Renal pelvis (tissue), 4 donors: ENCODE data around the gene ZNF697. TPM values are rescaled to one million over a fixed set of nuclear protein-coding genes. Genes with fewer than 3 reads are reported as not detected.
A peak's percentile ranks its signal among the peaks of the same experiment; 100 is the strongest.

ENCODE experiments used
- DNase-seq: peaks from one replicate; pipeline ENCODE4 v3.0.0-alpha.2; 2013
- polyA plus RNA-seq, 3 donors: library from polyadenylated mRNA; unstranded; fragments of 120-200 nt; gene quantifications; one replicate each; pipeline ENCODE4 v1.2.1, GENCODE V29; 2013; ENCODE audit not compliant: insufficient read length in 3 of 3

The ZNF697 gene
- polyA plus RNA-seq, 3 donors, result 18.4 to 20.7 (median 19.4) TPM

DNA sequence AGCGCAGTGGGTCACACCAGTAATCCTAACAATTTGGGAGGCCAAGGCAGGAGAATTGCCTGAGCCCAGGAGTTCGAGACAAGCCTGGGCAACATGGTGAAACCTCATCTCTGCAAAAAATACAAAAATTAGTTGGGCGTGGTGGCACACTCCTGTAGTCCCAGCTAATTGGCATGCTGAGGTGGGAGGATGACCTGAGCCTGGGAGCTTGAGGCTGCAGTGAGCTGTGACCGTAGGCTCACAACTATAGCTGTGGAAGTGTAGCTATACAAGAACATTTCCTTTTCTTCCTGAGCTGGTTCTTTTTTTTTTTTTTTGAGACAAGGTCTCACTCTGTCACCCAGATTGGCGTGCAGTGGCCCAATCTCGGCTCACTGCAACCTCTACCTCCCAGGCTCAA, 19.1 kb upstream of the ZNF697 start:
- no peak for DNase-seq

GRCh38 chr1:119664067-119664466, 16.0 kb upstream of the ZNF697 start:
- DNase-seq, result no peak

GRCh38 chr1:119662034-119662437, 14.0 kb upstream of the ZNF697 start:
- no peak for DNase-seq

GRCh38 chr1:119660253-119661083, 12.4 kb upstream of the ZNF697 start:
- DNase-seq, result no peak

DNA sequence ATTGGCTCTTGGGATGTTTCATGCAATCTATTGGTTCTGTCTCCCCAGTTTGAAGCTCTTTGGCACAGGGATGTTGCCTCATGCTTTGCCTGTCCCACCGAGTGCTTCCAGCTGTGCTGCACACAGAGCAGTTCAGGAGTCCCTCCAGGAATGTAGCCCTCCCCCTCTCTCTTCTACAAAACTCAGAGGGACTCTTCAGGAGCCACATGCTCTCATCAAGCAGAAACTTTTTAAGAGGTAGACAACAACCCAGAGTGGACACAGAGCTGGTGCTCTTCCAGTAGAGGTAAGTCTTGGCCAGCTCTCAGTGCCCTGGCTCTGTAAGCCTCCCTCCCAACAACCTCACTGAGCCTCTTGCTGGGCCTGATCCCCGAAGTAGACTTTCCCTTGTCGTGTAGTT, 11.6 kb upstream of the ZNF697 start:
- peak; percentile 72 for DNase-seq

GRCh38 chr1:119656410-119656955, 8.4 kb upstream of the ZNF697 start:
- DNase-seq, result no peak

DNA sequence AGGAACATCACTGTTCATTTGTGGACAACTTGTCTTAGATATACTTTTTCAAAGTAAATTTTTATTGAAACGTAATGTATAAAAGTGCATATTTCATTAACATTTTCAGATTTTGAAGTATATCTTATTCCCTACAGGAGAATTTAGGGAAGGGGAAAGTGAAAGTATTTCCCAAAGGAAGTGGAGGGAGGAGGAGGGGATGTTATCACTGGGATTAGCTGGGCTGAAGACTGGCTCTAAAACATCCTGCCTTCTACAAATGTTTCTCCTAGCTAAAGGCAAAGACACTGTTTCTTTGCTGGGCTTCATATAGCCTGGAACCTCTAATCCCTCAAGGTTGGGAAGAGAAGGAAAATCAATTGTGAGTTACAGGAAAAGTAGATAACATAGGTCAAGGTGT, 7.1 kb upstream of the ZNF697 start:
- no peak for DNase-seq

DNA sequence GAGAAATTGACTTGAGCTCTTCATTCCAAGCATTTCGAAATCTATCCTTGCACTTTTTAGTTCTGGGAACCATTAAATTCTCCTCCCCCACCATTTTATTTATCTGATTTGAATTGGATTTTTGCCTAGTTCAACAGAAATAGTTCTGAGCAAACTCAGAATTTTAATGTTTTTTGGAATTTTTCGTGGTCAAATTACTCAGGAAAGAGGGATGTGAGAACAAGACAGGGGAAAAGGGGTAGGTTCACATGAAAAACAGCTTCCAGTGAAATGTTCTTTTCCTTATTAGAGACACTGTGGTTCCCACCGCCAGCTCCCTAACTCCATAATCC, 5.7 kb upstream of the ZNF697 start:
- DNase-seq, result no peak

GRCh38 chr1:119653135-119653838, 5.2 kb upstream of the ZNF697 start:
- DNase-seq, result no peak

DNA sequence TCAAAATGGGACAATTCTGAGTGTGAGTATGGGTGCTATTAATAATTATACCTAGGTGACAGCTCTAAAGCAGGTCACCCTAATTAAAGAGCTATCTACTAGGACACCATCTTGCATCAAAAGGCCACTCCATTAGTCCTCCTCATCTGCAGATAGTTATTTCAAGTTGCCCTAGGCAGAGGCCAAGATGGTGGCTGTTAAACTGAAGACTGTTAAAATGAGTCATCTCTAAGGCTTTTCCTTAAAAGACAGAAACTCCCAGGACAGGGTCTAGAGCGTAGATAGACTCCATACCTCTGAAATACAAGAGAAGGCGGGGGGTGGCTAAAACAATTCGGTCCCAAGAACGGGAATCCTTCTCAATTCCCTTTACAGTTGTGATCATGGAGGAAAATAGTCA, 4.5 kb upstream of the ZNF697 start:
- DNase-seq, result no peak

GRCh38 chr1:119651641-119652040, 3.6 kb upstream of the ZNF697 start:
- DNase-seq, result no peak

DNA sequence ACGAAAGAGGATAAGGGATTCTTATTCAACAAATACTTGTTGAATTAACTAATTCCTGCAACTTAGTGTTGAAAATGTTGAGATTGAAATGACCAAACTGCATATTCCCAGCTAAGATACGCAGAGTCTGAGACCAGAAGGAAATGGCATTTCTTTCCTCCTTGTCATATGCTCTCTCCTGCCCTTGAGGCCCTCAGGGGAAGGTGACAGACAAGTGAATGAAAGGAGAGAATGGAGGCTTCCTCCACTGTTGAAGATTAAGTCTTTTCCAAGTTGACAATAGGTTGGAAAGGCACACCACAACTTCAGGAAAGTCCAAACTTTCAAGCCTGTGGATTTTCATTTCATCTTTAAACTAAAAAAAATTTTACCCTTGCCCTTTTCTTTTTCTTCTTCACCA, 3.1 kb upstream of the ZNF697 start:
- no peak for DNase-seq

GRCh38 chr1:119648620-119649004, 546 bp upstream of the ZNF697 start:
- no peak for DNase-seq

DNA sequence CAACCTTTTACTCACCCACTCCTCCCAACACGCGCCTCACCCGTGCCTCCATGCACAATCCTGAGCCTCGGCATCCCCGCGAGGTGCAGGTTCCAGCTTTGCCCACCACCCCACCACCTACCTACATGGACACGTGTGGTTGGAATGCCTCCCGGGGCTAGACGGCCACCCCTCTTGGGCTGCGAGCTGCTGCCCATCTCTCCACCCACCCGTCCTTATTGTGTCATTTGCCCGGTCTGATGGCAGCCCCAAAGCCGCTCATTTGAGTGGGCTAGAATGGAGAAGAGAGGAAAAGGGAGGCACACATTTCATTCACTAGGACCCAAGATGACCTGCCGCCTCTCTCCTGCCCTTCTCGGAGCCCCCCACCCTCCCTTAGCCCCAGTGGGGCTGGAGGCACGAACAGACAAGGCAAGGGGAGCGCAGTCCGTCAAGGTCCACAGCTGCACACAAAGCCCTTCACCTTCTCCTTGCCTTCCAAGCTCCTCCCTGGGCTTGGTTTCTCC, 785 bp downstream of the ZNF697 start:
- DNase-seq, result no peak

- DNase-seq, result no peak
Observed at GRCh38 chr1:119646521-119647227, 1.4 kb downstream of the ZNF697 start.

DNA sequence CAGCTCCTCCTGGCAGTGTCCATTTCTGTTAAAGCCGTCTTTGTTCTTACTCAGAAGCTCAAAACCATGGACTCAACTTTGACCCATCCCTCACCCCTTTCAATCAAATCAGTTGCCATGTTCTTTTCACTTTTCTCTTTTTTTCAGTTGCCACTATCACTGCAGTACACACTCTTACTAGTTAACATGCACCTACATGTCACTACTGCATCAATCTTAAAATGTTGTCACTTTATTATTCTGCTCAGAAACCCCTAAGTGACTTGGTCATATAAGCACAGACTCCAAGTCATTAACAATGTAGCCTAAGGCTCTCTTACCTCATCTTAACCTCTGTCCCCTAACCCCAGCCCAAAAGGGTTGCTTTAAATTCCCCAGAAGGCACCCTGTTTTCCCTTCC, 9.0 kb downstream of the ZNF697 start:
- no peak for DNase-seq

- DNase-seq, result no peak
Observed at GRCh38 chr1:119637710-119638109, 10.4 kb downstream of the ZNF697 start.

GRCh38 chr1:119636491-119637089, 11.5 kb downstream of the ZNF697 start:
- peak; percentile 74 for DNase-seq

DNA sequence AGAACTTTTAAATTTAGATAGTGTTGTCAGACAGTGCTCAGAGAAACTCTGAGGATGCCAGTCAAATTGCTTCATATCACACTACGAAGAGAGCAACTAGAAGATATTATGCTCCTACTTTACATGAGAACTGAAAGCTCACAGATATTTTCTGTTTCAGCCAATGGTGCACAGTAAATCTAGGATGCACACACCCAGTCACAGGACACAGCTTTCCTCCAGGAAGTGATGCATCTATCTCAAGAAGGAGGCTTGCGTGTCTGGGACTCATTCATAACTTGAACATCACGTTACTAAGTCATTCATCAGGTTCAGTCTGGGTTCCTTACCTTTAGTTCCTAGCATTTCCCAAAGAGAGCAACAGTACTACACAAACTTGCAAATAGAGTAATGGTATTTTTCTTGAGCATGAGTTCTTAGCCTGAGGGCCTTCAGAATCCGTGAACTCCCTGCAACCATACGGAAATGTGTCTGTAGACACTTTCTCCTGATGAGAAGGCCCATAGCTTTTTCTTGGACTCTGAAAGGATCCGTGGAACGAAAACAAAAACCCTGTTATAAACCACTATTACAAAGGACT, 12.2 kb downstream of the ZNF697 start:
- no peak for DNase-seq

- DNase-seq, result no peak
Observed at GRCh38 chr1:119634016-119634415, 14.1 kb downstream of the ZNF697 start.

DNA sequence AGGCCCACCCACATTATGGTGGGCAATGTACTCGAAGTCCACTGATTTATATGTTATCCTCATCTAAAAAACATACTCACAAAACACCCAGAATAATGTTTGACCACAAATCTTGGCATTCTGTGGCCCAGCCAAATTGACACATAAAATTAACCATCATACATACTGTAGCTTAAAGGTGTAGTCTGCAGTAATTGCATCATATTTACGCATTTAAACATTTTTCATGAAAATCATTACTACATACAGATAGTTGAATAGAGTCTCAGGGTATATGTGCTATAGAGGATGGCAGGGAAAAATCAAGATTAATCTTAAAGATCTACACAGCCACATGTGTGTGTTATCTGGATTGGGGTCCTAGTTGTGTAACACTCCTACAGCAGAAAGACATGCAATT, 14.5 kb downstream of the ZNF697 start:
- no peak for DNase-seq

DNA sequence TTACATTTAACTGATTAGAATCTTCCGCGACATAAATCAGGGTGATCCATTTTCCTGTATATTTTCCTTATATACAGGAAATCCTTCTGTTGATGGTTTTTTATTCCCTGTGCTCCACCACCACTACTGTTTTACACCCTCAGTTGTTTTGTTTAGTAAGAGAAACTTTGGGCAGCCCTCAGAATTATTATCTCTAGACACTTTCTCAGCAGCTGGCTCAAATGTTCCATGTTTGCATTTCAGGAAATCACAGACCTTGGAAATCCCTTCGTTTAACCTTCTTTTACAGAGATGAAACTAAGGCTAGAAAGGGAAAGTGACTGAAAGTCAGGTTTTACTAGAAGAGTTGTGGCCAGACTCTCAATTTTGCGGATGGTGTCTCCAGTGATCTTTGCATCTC, 15.2 kb downstream of the ZNF697 start:
- no peak for DNase-seq
